ENCODE data around the gene GSDMA. TPM values are rescaled to one million over a fixed set of nuclear protein-coding genes. Genes with fewer than 3 reads are reported as not detected.

The GSDMA gene
- total RNA-seq, 2 experiments from 2014 or later: 0.98 to 1.1 TPM

- Mint-ChIP-seq H3K27me3 (peaks cover 6% of the 10 kb centered on the region), H3K36me3 (ENCODE audit: low read depth) (no peaks in the 10 kb centered on the region), H3K4me3 (no peak overlapping the region), H3K9me3 (ENCODE audit: low read depth) (no peaks in the 10 kb centered on the region), H3K27ac (no peak overlapping the region), H3K4me1 (peaks cover 18% of the 10 kb centered on the region)
- intact Hi-C loops (cut with DNase I, micrococcal nuclease): no loop called here
- POLR2A ChIA-PET: no interaction called here
- no peak for DNase-seq
- CTCF ChIA-PET: interaction anchor here (0.9 to 1.1 kb wide), 2 partner anchors 10 to 15 kb away, joined by 3 to 4 read pairs; partner anchors contain the start of gene PSMD3
- no peak for ATAC-seq
These were observed 2.4 kb downstream of the GSDMA start for GRCh38 chr17:39965017-39965699.

GRCh38 chr17:39966771-39967170, 4.0 kb downstream of the GSDMA start:
- Mint-ChIP-seq H3K36me3 (ENCODE audit: low read depth) (no peaks in the 10 kb centered on the region), H3K4me3 (no peak overlapping the region), H3K27ac (no peak overlapping the region), H3K9me3 (ENCODE audit: low read depth) (no peaks in the 10 kb centered on the region), H3K27me3 (peaks cover 11% of the 10 kb centered on the region), H3K4me1 (peaks cover 18% of the 10 kb centered on the region)
- ATAC-seq (no peak), DNase-seq (no peak)
- POLR2A ChIA-PET: no interaction called here
- CTCF ChIA-PET: interaction anchor here (1.2 kb wide), 1 partner anchor 9 kb away, joined by 4 read pairs; no protein-coding TSS in a partner anchor
- intact Hi-C loops (cut with DNase I, micrococcal nuclease): no loop called here

GRCh38 chr17:39968761-39969160, 6.0 kb downstream of the GSDMA start:
- no peak for ATAC-seq

GRCh38 chr17:39969375-39969774, 6.6 kb downstream of the GSDMA start:
- intact Hi-C loops (cut with DNase I, micrococcal nuclease): no loop called here
- Mint-ChIP-seq H3K4me1 (peaks cover 3% of the 10 kb centered on the region), H3K36me3 (ENCODE audit: low read depth) (no peaks in the 10 kb centered on the region), H3K4me3 (no peak overlapping the region), H3K9me3 (ENCODE audit: low read depth) (no peaks in the 10 kb centered on the region), H3K27me3 (peaks cover 18% of the 10 kb centered on the region), H3K27ac (no peak overlapping the region)
- ChIA-PET POLR2A (no interaction called here), CTCF (interaction anchor here (0.9 to 1.3 kb wide), 2 partner anchors 11 to 14 kb away, joined by 3 to 4 read pairs; partner anchors contain the start of gene PSMD3)
- DNase-seq (no peak), ATAC-seq (no peak)

More at GRCh38 chr17:39968761-39969160, 6.0 kb downstream of the GSDMA start:
- DNase-seq: no peak
- no peaks in the 10 kb centered on the region for H3K36me3 Mint-ChIP-seq (ENCODE audit: low read depth)
- ChIA-PET CTCF (interaction anchor here (1.3 to 1.5 kb wide), 2 partner anchors 11 to 14 kb away, joined by 3 to 4 read pairs; no protein-coding TSS in a partner anchor), POLR2A (no interaction called here)
- no peaks in the 10 kb centered on the region for H3K9me3 Mint-ChIP-seq (ENCODE audit: low read depth)
- peaks cover 7% of the 10 kb centered on the region for H3K4me1 Mint-ChIP-seq
- H3K27me3 Mint-ChIP-seq: peaks cover 13% of the 10 kb centered on the region
- intact Hi-C loops (cut with DNase I, micrococcal nuclease): no loop called here
- H3K4me3 Mint-ChIP-seq: no peak overlapping the region
- H3K27ac Mint-ChIP-seq: no peak overlapping the region

- H3K9me3 Mint-ChIP-seq (ENCODE audit: low read depth): no peaks in the 10 kb centered on the region
- peaks cover 3% of the 10 kb centered on the region for H3K4me1 Mint-ChIP-seq
- no peak overlapping the region for H3K4me3 Mint-ChIP-seq
- H3K27ac Mint-ChIP-seq: no peak overlapping the region
- peaks cover 18% of the 10 kb centered on the region for H3K27me3 Mint-ChIP-seq
- ChIA-PET CTCF (interaction anchor here (0.9 to 1.7 kb wide), 2 partner anchors 11 to 12 kb away, joined by 3 to 5 read pairs; partner anchors contain the start of gene PSMD3), POLR2A (no interaction called here)
- H3K36me3 Mint-ChIP-seq (ENCODE audit: low read depth): no peaks in the 10 kb centered on the region
- DNase-seq: no peak
- no peak for ATAC-seq
- intact Hi-C loops (cut with DNase I, micrococcal nuclease): no loop called here
These were observed 7.4 kb downstream of the GSDMA start for GRCh38 chr17:39970157-39970692.

- POLR2A ChIA-PET: no interaction called here
- DNase-seq (no peak), ATAC-seq (no peak)
- Mint-ChIP-seq H3K27ac (no peak overlapping the region), H3K27me3 (peaks cover 18% of the 10 kb centered on the region), H3K4me3 (no peak overlapping the region), H3K9me3 (ENCODE audit: low read depth) (no peaks in the 10 kb centered on the region), H3K4me1 (peaks cover 3% of the 10 kb centered on the region), H3K36me3 (ENCODE audit: low read depth) (no peaks in the 10 kb centered on the region)
- intact Hi-C loops (cut with DNase I, micrococcal nuclease): no loop called here
- CTCF ChIA-PET: interaction anchor here (1.7 kb wide), 1 partner anchor 13 kb away, joined by 5 read pairs; no protein-coding TSS in a partner anchor
These were observed 8.3 kb downstream of the GSDMA start for GRCh38 chr17:39971076-39971603.

- H3K4me3 Mint-ChIP-seq: no peak overlapping the region
- CTCF ChIA-PET: interaction anchor here (0.6 to 1.1 kb wide), 3 partner anchors 8 to 331 kb away, joined by 3 read pairs; partner anchors contain the start of gene PSMD3
- H3K27me3 Mint-ChIP-seq: peaks cover 18% of the 10 kb centered on the region
- H3K4me1 Mint-ChIP-seq: peaks cover 3% of the 10 kb centered on the region
- no peaks in the 10 kb centered on the region for H3K9me3 Mint-ChIP-seq (ENCODE audit: low read depth)
- POLR2A ChIA-PET: interaction anchor here (0.6 kb wide), 2 partner anchors 73 to 1880 kb away, joined by 7 to 8 read pairs; no protein-coding TSS in a partner anchor
- no peak for DNase-seq
- ATAC-seq: no peak
- intact Hi-C loops (cut with DNase I, micrococcal nuclease): no loop called here
- H3K36me3 Mint-ChIP-seq (ENCODE audit: low read depth): no peaks in the 10 kb centered on the region
- H3K27ac Mint-ChIP-seq: no peak overlapping the region
These were observed 9.5 kb downstream of the GSDMA start for GRCh38 chr17:39972271-39972670.

- DNase-seq (no peak), ATAC-seq (no peak)
- Mint-ChIP-seq H3K4me3 (no peak overlapping the region), H3K4me1 (peaks cover 3% of the 10 kb centered on the region), H3K9me3 (ENCODE audit: low read depth) (no peaks in the 10 kb centered on the region), H3K27ac (no peak overlapping the region), H3K27me3 (peaks cover 18% of the 10 kb centered on the region), H3K36me3 (ENCODE audit: low read depth) (no peaks in the 10 kb centered on the region)
- ChIA-PET POLR2A (no interaction called here), CTCF (interaction anchor here (0.7 kb wide), 1 partner anchor 10 kb away, joined by 3 read pairs; no protein-coding TSS in a partner anchor)
- intact Hi-C loops (cut with DNase I, micrococcal nuclease): no loop called here
These were observed 10.7 kb downstream of the GSDMA start for GRCh38 chr17:39973496-39973895.

GRCh38 chr17:39974433-39974832, 11.6 kb downstream of the GSDMA start:
- CTCF ChIA-PET: interaction anchor here (7.4 kb wide), 1 partner anchor 17 kb away, joined by 87 read pairs; no protein-coding TSS in a partner anchor
- POLR2A ChIA-PET: interaction anchor here (0.6 kb wide), 1 partner anchor 34 kb away, joined by 5 read pairs; no protein-coding TSS in a partner anchor
- Mint-ChIP-seq H3K27me3 (peaks cover 20% of the 10 kb centered on the region), H3K36me3 (ENCODE audit: low read depth) (no peaks in the 10 kb centered on the region), H3K4me1 (peaks cover 6% of the 10 kb centered on the region), H3K9me3 (ENCODE audit: low read depth) (no peaks in the 10 kb centered on the region), H3K27ac (no peak overlapping the region), H3K4me3 (no peak overlapping the region)
- ATAC-seq: no peak
- no peak for DNase-seq
- intact Hi-C loops (cut with DNase I, micrococcal nuclease): no loop called here

- peaks cover 13% of the 10 kb centered on the region for H3K27me3 Mint-ChIP-seq
- no peak for ATAC-seq
These were observed 13.0 kb downstream of the GSDMA start for GRCh38 chr17:39975801-39976200.

GRCh38 chr17:39979016-39979670, 16.3 kb downstream of the GSDMA start:
- Mint-ChIP-seq H3K27ac (no peak overlapping the region), H3K36me3 (ENCODE audit: low read depth) (peaks cover 10% of the 10 kb centered on the region), H3K27me3 (peaks cover 6% of the 10 kb centered on the region), H3K4me3 (peak overlapping the region; percentile 11), H3K4me1 (peaks cover 29% of the 10 kb centered on the region), H3K9me3 (ENCODE audit: low read depth) (no peaks in the 10 kb centered on the region)
- ChIA-PET CTCF (interaction anchor here (0.9 to 7.4 kb wide), 8 partner anchors 22 to 358 kb away, joined by 3 to 87 read pairs (median 6); partner anchors contain the start of genes LRRC3C, MSL1 and ORMDL3), POLR2A (no interaction called here)
- DNase-seq (no peak), ATAC-seq (no peak)
- intact Hi-C loops (cut with DNase I, micrococcal nuclease): no loop called here

More at GRCh38 chr17:39975801-39976200, 13.0 kb downstream of the GSDMA start:
- Mint-ChIP-seq H3K9me3 (ENCODE audit: low read depth) (no peaks in the 10 kb centered on the region), H3K4me1 (peaks cover 14% of the 10 kb centered on the region), H3K27ac (no peak overlapping the region), H3K4me3 (no peak overlapping the region), H3K36me3 (ENCODE audit: low read depth) (no peaks in the 10 kb centered on the region)
- DNase-seq: no peak
- intact Hi-C loops (cut with DNase I, micrococcal nuclease): no loop called here
- CTCF ChIA-PET: interaction anchor here (0.6 to 7.4 kb wide), 6 partner anchors 12 to 354 kb away, joined by 3 to 87 read pairs (median 3); no protein-coding TSS in a partner anchor
- POLR2A ChIA-PET: interaction anchor here (0.5 kb wide), 1 partner anchor 77 kb away, joined by 11 read pairs; no protein-coding TSS in a partner anchor

All from activated CD4-positive, alpha-beta T cell treated with anti-CD3 and anti-CD28 coated beads for 36 hours (primary cell).